ENCODE data around the gene OSBPL2. TPM values are rescaled to one million over a fixed set of nuclear protein-coding genes. Genes with fewer than 3 reads are reported as not detected.

OSBPL2 gene
- total and polyA plus RNA-seq, 9 of the 15 experiments (the other 6 are each of a cell fraction or from before 2014, with no cell fraction given), result 2.5 to 25.6 (median 14.1) TPM

DNA sequence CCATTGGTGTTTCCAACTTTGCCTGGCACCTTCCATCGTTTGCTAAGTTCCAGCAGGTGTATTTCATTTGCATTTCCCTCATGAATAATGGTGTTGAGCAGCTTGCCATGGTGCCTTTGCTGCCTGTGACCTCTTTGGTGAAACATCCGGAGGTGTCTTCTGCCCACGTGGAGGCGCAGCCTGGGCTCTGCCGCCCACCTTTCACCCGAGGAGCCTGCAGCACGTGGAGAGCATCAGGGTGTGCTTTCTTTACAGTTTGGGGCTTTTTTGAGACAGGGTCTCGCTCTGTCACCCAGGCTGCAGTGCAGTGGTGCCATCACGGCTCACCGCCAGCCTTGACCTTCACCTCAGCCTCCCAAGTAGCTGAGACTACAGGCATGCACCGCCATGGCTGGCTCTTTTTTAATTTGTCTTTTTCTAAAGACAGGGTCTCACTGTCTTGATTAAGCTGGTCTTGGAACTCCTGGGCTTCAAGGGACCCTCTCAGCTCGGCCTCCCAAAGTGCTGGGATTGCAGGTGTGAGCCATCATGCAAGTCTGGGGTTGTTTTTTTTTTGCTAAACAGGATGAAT is 61.4 kb downstream of the OSBPL2 start:
- Histone ChIP-seq H3K79me2 (ENCODE audit: control insufficient read depth, insufficient read depth, low read length) (peaks cover 18% of the 10 kb centered on the region), H3K27ac (ENCODE audit: extremely low read depth, low read depth, low read length) (no peak overlapping the region), H3K36me3 (ENCODE audit: control insufficient read depth, insufficient read depth, low read length) (peaks cover 25% of the 10 kb centered on the region; the same call in 2 of the 3 replicates), H3K4me2 (ENCODE audit: insufficient read depth, low read length) (no peak overlapping the region), H3K9me1 (ENCODE audit: control insufficient read depth, insufficient read depth, low read length) (peaks cover 5% of the 10 kb centered on the region), H3K4me3 (no peak overlapping the region), H3K27me3 (ENCODE audit: control insufficient read depth in 2 of 2, insufficient read depth in 2 of 2, low read length in 2 of 2) (no peaks in the 10 kb centered on the region), H3K9me3 (replicated peaks; ENCODE audit: control insufficient read depth, insufficient read depth, low read depth, low read length) (no peaks in the 10 kb centered on the region), H4K20me1 (replicated peaks; ENCODE audit: control insufficient read depth, insufficient read depth, low read length) (peaks cover 15% of the 10 kb centered on the region), H2AFZ (ENCODE audit: low read depth, low read length) (no peak overlapping the region), H3K9ac (ENCODE audit: insufficient read depth in 1 of 2, low read depth in 2 of 2, low read length in 2 of 2) (no peak overlapping the region), H3K4me1 (replicated peaks in 1 of 2; ENCODE audit: control insufficient read depth in 2 of 2, insufficient read depth in 2 of 2, low read length in 2 of 2) (peaks cover 8 to 48% of the 10 kb centered on the region in 2 experiments)
- FAIRE-seq (no peak), ATAC-seq (no peak), DNase-seq (ENCODE audit: extremely low read depth in 1 of 4, low spot score in 3 of 4) (no peak)
- 45% methylated on average over 12 of the region's 12 CpGs for WGBS (ENCODE audit: insufficient coverage, low coverage, missing lambda C conversion rate)
- in situ Hi-C loops (cut with MboI) (loop anchor here (10.0 kb wide), 2 partner anchors 195 to 315 kb away; no protein-coding TSS in a partner anchor), intact Hi-C loops (cut with micrococcal nuclease) (loop anchor here (5.0 to 10.0 kb wide), 3 partner anchors 68 to 315 kb away; partner anchors contain the start of gene LAMA5)
- ChIA-PET POLR2A (interaction anchor here (0.6 to 1.0 kb wide), 3 partner anchors 9 to 69 kb away, joined by 3 to 5 read pairs (median 3); no protein-coding TSS in a partner anchor), CTCF (ENCODE audit: low intra/inter-chr PET ratio) (interaction anchor here (0.6 to 1.1 kb wide), 2 partner anchors 106 to 107 kb away, joined by 3 read pairs; partner anchors contain the start of gene CABLES2)
- BruUV-seq (replicated peaks), result no TSS peak
- TF ChIP-seq CREBBP (IDR thresholded peaks at IDR 0.05; ENCODE audit: low read depth, low read length) (no peak), EGR1 (conservative IDR thresholded peaks at IDR 0.05) (no peak), TCFL5 (CRISPR knock-in tag; conservative IDR thresholded peaks at IDR 0.05) (no peak), BRCA1 (IDR thresholded peaks at IDR 0.05) (no peak), BRCA1 (CRISPR knock-in tag; IDR thresholded peaks at IDR 0.05) (no peak), HDAC1 (IDR thresholded peaks at IDR 0.05) (no peak), RBM15 (IDR thresholded peaks at IDR 0.05; ENCODE audit: insufficient read depth, low read length) (no peak), EWSR1 (IDR thresholded peaks at IDR 0.05; ENCODE audit: borderline replicate concordance, low read depth, partially characterized antibody) (no peak), NFATC3 (IDR thresholded peaks at IDR 0.05) (no peak), RUNX1 (IDR thresholded peaks at IDR 0.05; ENCODE audit: low read depth) (no peak), PRPF4 (IDR thresholded peaks at IDR 0.05; ENCODE audit: insufficient read depth, low read depth, low read length, poor library complexity, severe bottlenecking) (no peak), KAT2B (IDR thresholded peaks at IDR 0.05; ENCODE audit: low read depth, low read length) (no peak), PHB2 (IDR thresholded peaks at IDR 0.05; ENCODE audit: low read depth) (no peak)
- TF ChIP-seq, protein P1, sequence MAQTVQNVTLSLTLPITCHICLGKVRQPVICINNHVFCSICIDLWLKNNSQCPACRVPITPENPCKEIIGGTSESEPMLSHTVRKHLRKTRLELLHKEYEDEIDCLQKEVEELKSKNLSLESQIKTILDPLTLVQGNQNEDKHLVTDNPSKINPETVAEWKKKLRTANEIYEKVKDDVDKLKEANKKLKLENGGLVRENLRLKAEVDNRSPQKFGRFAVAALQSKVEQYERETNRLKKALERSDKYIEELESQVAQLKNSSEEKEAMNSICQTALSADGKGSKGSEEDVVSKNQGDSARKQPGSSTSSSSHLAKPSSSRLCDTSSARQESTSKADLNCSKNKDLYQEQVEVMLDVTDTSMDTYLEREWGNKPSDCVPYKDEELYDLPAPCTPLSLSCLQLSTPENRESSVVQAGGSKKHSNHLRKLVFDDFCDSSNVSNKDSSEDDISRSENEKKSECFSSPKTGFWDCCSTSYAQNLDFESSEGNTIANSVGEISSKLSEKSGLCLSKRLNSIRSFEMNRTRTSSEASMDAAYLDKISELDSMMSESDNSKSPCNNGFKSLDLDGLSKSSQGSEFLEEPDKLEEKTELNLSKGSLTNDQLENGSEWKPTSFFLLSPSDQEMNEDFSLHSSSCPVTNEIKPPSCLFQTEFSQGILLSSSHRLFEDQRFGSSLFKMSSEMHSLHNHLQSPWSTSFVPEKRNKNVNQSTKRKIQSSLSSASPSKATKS (CRISPR knock-in tag; IDR thresholded peaks at IDR 0.05), result no peak

Measured in K562 (cell line).